ENCODE data around the gene TRIO. TPM values are rescaled to one million over a fixed set of nuclear protein-coding genes. Genes with fewer than 3 reads are reported as not detected.

TRIO gene
- total and polyA plus RNA-seq, 2 of the 8 experiments (the other 6 are each of a cell fraction or from before 2014, with no cell fraction given) = 35.1 to 69.1 TPM

- Histone ChIP-seq H4K5ac (ENCODE audit: insufficient read length, low read depth, low read length) (no peak overlapping the region), H2BK5ac (ENCODE audit: low read depth, low read length) (no peak overlapping the region), H2AK5ac (ENCODE audit: low read depth, low read length) (no peak overlapping the region), H3K27me3 (replicated peaks in 1 of 4; ENCODE audit: control insufficient read depth in 3 of 4, extremely low read depth in 1 of 4, insufficient read depth in 3 of 4, low read length in 3 of 4) (no peaks in the 10 kb centered on the region), H3K23me2 (ENCODE audit: low read depth, low read length) (no peaks in the 10 kb centered on the region), H3K36me3 (ENCODE audit: control insufficient read depth in 2 of 4, insufficient read depth in 4 of 4, low read length in 3 of 4) (peaks cover 0 to 5% (median 2%) of the 10 kb centered on the region in 4 experiments; a peak in 2 of 8 replicates), H3K4ac (replicated peaks; ENCODE audit: insufficient read length, low read depth, low read length) (no peak overlapping the region), H2BK120ac (replicated peaks; ENCODE audit: low read depth, low read length) (no peak overlapping the region), H3K9ac (replicated peaks in 1 of 4; ENCODE audit: extremely low read depth in 1 of 4, low read depth in 3 of 4, low read length in 3 of 4) (no peak overlapping the region), H3K79me2 (ENCODE audit: control insufficient read depth in 1 of 2, insufficient read depth in 2 of 2, low read length in 2 of 2) (0 out of 4 replicates have a peak, but pooled peaks cover 0 to 3% of the 10 kb centered on the region in 2 experiments), H3K4me1 (replicated peaks in 1 of 4; ENCODE audit: control insufficient read depth in 3 of 4, insufficient read depth in 4 of 4, low read length in 3 of 4) (peaks cover 0 to 3% (median 1%) of the 10 kb centered on the region in 4 experiments; a peak in 2 of 7 replicates), H3K9me3 (ENCODE audit: insufficient read depth in 2 of 2, low read depth in 1 of 2, low read length in 1 of 2) (no peaks in the 10 kb centered on the region), H4K91ac (replicated peaks; ENCODE audit: insufficient read length, low read length) (no peak overlapping the region), H2BK12ac (ENCODE audit: low read depth, low read length) (no peak overlapping the region), H3K27ac (ENCODE audit: low read depth, low read length) (no peak overlapping the region), H3K4me3 (ENCODE audit: extremely low read depth in 1 of 4, insufficient read depth in 2 of 4, low read depth in 3 of 4, low read length in 4 of 4) (no peak overlapping the region), H3K79me1 (ENCODE audit: low read depth, low read length) (no peaks in the 10 kb centered on the region), H3K18ac (ENCODE audit: extremely low read depth, low read length) (no peak overlapping the region), H3K4me2 (ENCODE audit: insufficient read depth in 1 of 2, low read depth in 2 of 2, low read length in 2 of 2) (no peak overlapping the region), H4K20me1 (replicated peaks in 1 of 2; ENCODE audit: control insufficient read depth in 1 of 2, insufficient read depth in 2 of 2, low read length in 2 of 2) (peaks cover 0 to 6% of the 10 kb centered on the region in 2 experiments), H3K23ac (ENCODE audit: insufficient read length) (no peak overlapping the region), H2BK15ac (ENCODE audit: low read length) (no peak overlapping the region), H3K56ac (replicated peaks; ENCODE audit: insufficient read length, low read depth, low read length) (no peak overlapping the region), H2BK20ac (ENCODE audit: low read length) (no peak overlapping the region), H2AFZ (ENCODE audit: low read length) (no peak overlapping the region), H3K14ac (ENCODE audit: insufficient read length) (no peak overlapping the region), H4K8ac (ENCODE audit: extremely low read depth, insufficient read depth, low read length) (no peak overlapping the region)
- POLR2A ChIA-PET (ENCODE audit: partially characterized antibody) = no interaction called here
- no peak for FAIRE-seq
- CTCF ChIA-PET (ENCODE audit: partially characterized antibody) = interaction anchor here (0.9 to 10.5 kb wide), 5 partner anchors 14 to 322 kb away, joined by 3 to 155 read pairs (median 4); no protein-coding TSS in a partner anchor
- DNase-seq (ENCODE audit: low read depth in 1 of 2, low spot score in 2 of 2) = no peak
- WGBS, 2 experiments (ENCODE audit: extremely low coverage in 1 of 2, insufficient coverage in 1 of 2, insufficient read length in 1 of 2, insufficient replicate concordance in 2 of 2, low coverage in 1 of 2, low lambda C conversion rate in 2 of 2, missing lambda C conversion rate in 1 of 2) = 94% methylated on average over 6 of the region's 6 CpGs; no CpG with 5 or more reads in 1 of the 2 experiments
- TF ChIP-seq HDAC6 (IDR thresholded peaks at IDR 0.05; ENCODE audit: low read depth, low read length) (no peak), FOSL1 (IDR thresholded peaks at IDR 0.05; ENCODE audit: insufficient read depth, low read depth, low read length) (no peak), BACH1 (IDR thresholded peaks at IDR 0.05; ENCODE audit: low read length) (no peak), POU5F1 (IDR thresholded peaks at IDR 0.05; ENCODE audit: low read depth, low read length) (no peak), BRCA1 (IDR thresholded peaks at IDR 0.05; ENCODE audit: low read depth, low read length) (no peak), ATF2 (IDR thresholded peaks at IDR 0.05; ENCODE audit: low read length) (no peak), KDM4A (IDR thresholded peaks at IDR 0.05; ENCODE audit: low read depth, low read length, severe bottlenecking) (no peak), ASH2L (IDR thresholded peaks at IDR 0.05; ENCODE audit: low read length) (no peak), SP4 (IDR thresholded peaks at IDR 0.05; ENCODE audit: low read length) (no peak), RBBP5 (IDR thresholded peaks at IDR 0.05; ENCODE audit: borderline replicate concordance, low read depth, low read length) (no peak), NANOG (IDR thresholded peaks at IDR 0.05; ENCODE audit: insufficient read depth, low read depth, low read length, poor library complexity, severe bottlenecking) (no peak), E2F6 (IDR thresholded peaks at IDR 0.05) (no peak)
Observed at GRCh38 chr5:14327624-14328023, 184.5 kb downstream of the TRIO start.
